HEK293T (cell line): ENCODE data around the gene CHST15.

ENCODE experiments used
- CTCF ChIA-PET: fragments of 350-600 bp; formaldehyde crosslinking; extraction: SDS; loops from one replicate; lab custom pipeline; 2021; ENCODE audit warnings: antibody characterized with exemption, inconsistent platforms; lab: Yijun Ruan, JAX
- POLR2A ChIA-PET: fragments of 350-600 bp; formaldehyde crosslinking; extraction: SDS; loops from one replicate; lab custom pipeline; 2020; ENCODE audit warnings: antibody characterized with exemption, inconsistent platforms; lab: Yijun Ruan, JAX
- DNase-seq: peaks from one replicate; pipeline ENCODE4 v3.0.0; 2012; ENCODE audit warnings: mixed read lengths; ENCODE audit errors: extremely low spot score
- ARNT ChIP-seq: fragments of 450-650 bp; IDR thresholded peaks from 2 replicates; pipeline ENCODE4 v1.6.1; 2017; ENCODE audit warnings: mild to moderate bottlenecking
- BHLHE40 ChIP-seq: fragments of 450-650 bp; IDR thresholded peaks from 2 replicates; pipeline ENCODE4 v1.6.1; 2016; ENCODE audit warnings: mild to moderate bottlenecking, moderate library complexity, borderline replicate concordance
- CTBP1 ChIP-seq: fragments of 450-650 bp; IDR thresholded peaks from 2 replicates; pipeline ENCODE4 v1.6.1; 2016; ENCODE audit warnings: borderline replicate concordance
- ELF4 ChIP-seq: fragments of 450-650 bp; IDR thresholded peaks from 2 replicates; pipeline ENCODE4 v1.6.1; 2017; ENCODE audit warnings: antibody characterized with exemption
- FOXA1 ChIP-seq: fragments of 450-650 bp; IDR thresholded peaks from 2 replicates; pipeline ENCODE4 v1.6.1; 2016; ENCODE audit warnings: mild to moderate bottlenecking
- FOXK2 ChIP-seq: fragments of 450-650 bp; IDR thresholded peaks from 2 replicates; pipeline ENCODE4 v1.6.1; 2016; ENCODE audit warnings: mild to moderate bottlenecking
- FOXM1 ChIP-seq: fragments of 450-650 bp; IDR thresholded peaks from 2 replicates; pipeline ENCODE4 v1.6.1; 2017; ENCODE audit warnings: mild to moderate bottlenecking, borderline replicate concordance
- HDGF ChIP-seq: fragments of 450-650 bp; IDR thresholded peaks from 2 replicates; pipeline ENCODE4 v1.6.1; 2017; ENCODE audit warnings: antibody characterized with exemption, borderline replicate concordance
- L3MBTL2 ChIP-seq: fragments of 450-650 bp; conservative IDR thresholded peaks from 2 replicates; pipeline ENCODE4 v1.6.1; 2016; ENCODE audit warnings: mild to moderate bottlenecking
- LEF1 ChIP-seq: fragments of 450-650 bp; IDR thresholded peaks from 2 replicates; pipeline ENCODE4 v1.6.1; 2017; ENCODE audit warnings: mild to moderate bottlenecking, borderline replicate concordance
- NFRKB ChIP-seq: fragments of 450-650 bp; IDR thresholded peaks from 2 replicates; pipeline ENCODE4 v1.6.1; 2016; ENCODE audit warnings: mild to moderate bottlenecking, moderate library complexity
- PKNOX1 ChIP-seq: fragments of 450-650 bp; IDR thresholded peaks from 2 replicates; pipeline ENCODE4 v1.6.1; 2016
- SP1 ChIP-seq: fragments of 450-650 bp; IDR thresholded peaks from 2 replicates; pipeline ENCODE4 v1.6.1; 2017
- SUZ12 ChIP-seq: fragments of 450-650 bp; IDR thresholded peaks from 2 replicates; pipeline ENCODE4 v1.6.1; 2016; ENCODE audit warnings: mild to moderate bottlenecking
- TARDBP ChIP-seq: fragments of 450-650 bp; IDR thresholded peaks from 2 replicates; pipeline ENCODE4 v1.6.1; 2016
- ZNF384 ChIP-seq: fragments of 450-650 bp; IDR thresholded peaks from 2 replicates; pipeline ENCODE4 v1.6.1; 2016

The CHST15 gene

GRCh38 chr10:124122211-124122610 lies 28.8 kb upstream of the CHST15 start:
- DNase-seq = no peak
- TF ChIP-seq HDGF = no peak
- no peak for TF ChIP-seq L3MBTL2
- no peak for TF ChIP-seq NFRKB
- no peak for TF ChIP-seq LEF1
- TF ChIP-seq SUZ12 = no peak
- no peak for TF ChIP-seq CTBP1
- no peak for TF ChIP-seq PKNOX1
- no peak for TF ChIP-seq FOXK2
- TF ChIP-seq TARDBP = no peak
- TF ChIP-seq SP1 = no peak
- no peak for TF ChIP-seq BHLHE40
- no peak for TF ChIP-seq ELF4
- no peak for TF ChIP-seq ZNF384
- no peak for TF ChIP-seq ARNT
- TF ChIP-seq FOXM1 = no peak
- TF ChIP-seq FOXA1 = no peak
- ChIA-PET CTCF (no interaction called here), POLR2A (no interaction called here)

- CTCF ChIA-PET = no interaction called here
- no peak for DNase-seq
- TF ChIP-seq ELF4 (no peak), NFRKB (no peak), L3MBTL2 (no peak), FOXA1 (no peak), PKNOX1 (no peak), FOXM1 (no peak), CTBP1 (no peak), ARNT (no peak), SUZ12 (no peak), TARDBP (no peak), LEF1 (no peak)
- POLR2A ChIA-PET = no interaction called here
Measured at GRCh38 chr10:124120410-124121061, 27.1 kb upstream of the CHST15 start.

- POLR2A ChIA-PET = no interaction called here
- CTCF ChIA-PET = no interaction called here
- no peak for DNase-seq
- TF ChIP-seq TARDBP (no peak), HDGF (no peak), FOXK2 (no peak), PKNOX1 (no peak), SP1 (no peak), ARNT (no peak), LEF1 (no peak), ELF4 (no peak), BHLHE40 (no peak), FOXM1 (no peak), NFRKB (no peak), L3MBTL2 (no peak), SUZ12 (no peak), CTBP1 (no peak)
Measured at GRCh38 chr10:124119946-124120345, 26.5 kb upstream of the CHST15 start.

- TF ChIP-seq CTBP1 (no peak), NFRKB (no peak), FOXM1 (no peak), ARNT (no peak), BHLHE40 (no peak), TARDBP (no peak), LEF1 (no peak), ELF4 (no peak), FOXK2 (no peak)
- POLR2A ChIA-PET = no interaction called here
- CTCF ChIA-PET = no interaction called here
- DNase-seq = no peak
Measured at GRCh38 chr10:124119216-124119615, 25.8 kb upstream of the CHST15 start.

- DNase-seq = no peak
- ChIA-PET POLR2A (no interaction called here), CTCF (no interaction called here)
- TF ChIP-seq FOXM1 = no peak
- TF ChIP-seq FOXA1 = no peak
- no peak for TF ChIP-seq FOXK2
- TF ChIP-seq SUZ12 = no peak
- no peak for TF ChIP-seq LEF1
- no peak for TF ChIP-seq NFRKB
- no peak for TF ChIP-seq TARDBP
- no peak for TF ChIP-seq BHLHE40
Measured at GRCh38 chr10:124117833-124118232, 24.4 kb upstream of the CHST15 start.

- no peak for DNase-seq
- TF ChIP-seq TARDBP (no peak), SUZ12 (no peak), FOXK2 (no peak), ELF4 (no peak), NFRKB (no peak), PKNOX1 (no peak), FOXM1 (no peak), LEF1 (no peak), CTBP1 (no peak), ARNT (no peak), SP1 (no peak), FOXA1 (no peak), L3MBTL2 (no peak), HDGF (no peak), ZNF384 (no peak), BHLHE40 (no peak)
- CTCF ChIA-PET = no interaction called here
- POLR2A ChIA-PET = no interaction called here
Measured at GRCh38 chr10:124117511-124117785, 24.1 kb upstream of the CHST15 start.
